Stimulated activated naive B cell treated with anti-CD40 and anti-IgM and Interleukin-4, amounts not matched to agents 10 μg/mL and 1 μg/mL and 100 μg/mL, for 72 hours (primary cell): Measurements from ENCODE around the gene NSMCE1.

ENCODE experiments used
- ATAC-seq, 2 donors: fragments of 150-1000 bp; cut with Tn5 transposase; replicated peaks; 2 replicates each; pipeline ENCODE4 v1.10.0; 2021; ENCODE audit warnings: moderate library complexity in 1 of 2
- DNase-seq: peaks from one replicate; pipeline ENCODE4 v3.0.0; 2021
- H3K27ac Mint-ChIP-seq: one replicate; pipeline ENCODE4 v1.8.0; 2022; ENCODE audit warnings: mild to moderate bottlenecking, mixed read lengths
- H3K27me3 Mint-ChIP-seq, 2 donors: one replicate each; pipeline ENCODE4 v1.8.0; 2022; ENCODE audit warnings: mixed read lengths in 2 of 2
- H3K36me3 Mint-ChIP-seq, 2 donors: one replicate each; pipeline ENCODE4 v1.8.0; 2022; ENCODE audit warnings: mixed read lengths in 2 of 2, mild to moderate bottlenecking in 1 of 2
- H3K4me1 Mint-ChIP-seq, 2 donors: one replicate each; pipeline ENCODE4 v1.8.0; 2022; ENCODE audit warnings: mixed read lengths in 2 of 2, mild to moderate bottlenecking in 1 of 2
- H3K4me3 Mint-ChIP-seq, 2 donors: one replicate each; pipeline ENCODE4 v1.8.0; 2022; ENCODE audit warnings: mild to moderate bottlenecking in 2 of 2, mixed read lengths in 2 of 2, moderate library complexity in 1 of 2
- H3K9me3 Mint-ChIP-seq, 2 donors: one replicate each; pipeline ENCODE4 v1.8.0; 2022; ENCODE audit warnings: mixed read lengths in 2 of 2, mild to moderate bottlenecking in 1 of 2

NSMCE1 gene

GRCh38 chr16:27197004-27197403 is 71.6 kb downstream of the NSMCE1 start:
- no peak overlapping the region for H3K27ac Mint-ChIP-seq

GRCh38 chr16:27195941-27196595 is 72.5 kb downstream of the NSMCE1 start:
- H3K4me3 Mint-ChIP-seq = no peak overlapping the region

More at GRCh38 chr16:27197004-27197403, 71.6 kb downstream of the NSMCE1 start:
- ATAC-seq = no peak
- Mint-ChIP-seq H3K9me3 (peaks cover 7 to 10% of the 10 kb centered on the region in 2 donors), H3K36me3 (peaks cover 6 to 8% of the 10 kb centered on the region in 2 donors), H3K27me3 (no peaks in the 10 kb centered on the region), H3K4me3 (no peak overlapping the region), H3K4me1 (peaks cover 30 to 48% of the 10 kb centered on the region in 2 donors)
- no peak for DNase-seq

GRCh38 chr16:27195076-27195741 is 73.4 kb downstream of the NSMCE1 start:
- Mint-ChIP-seq H3K4me1 (peaks cover 18 to 33% of the 10 kb centered on the region in 2 donors), H3K4me3 (no peak overlapping the region), H3K27me3 (no peaks in the 10 kb centered on the region), H3K9me3 (peaks cover 7 to 10% of the 10 kb centered on the region in 2 donors), H3K36me3 (peaks cover 6 to 8% of the 10 kb centered on the region in 2 donors), H3K27ac (no peak overlapping the region)
- ATAC-seq (no peak), DNase-seq (no peak)

More at GRCh38 chr16:27195941-27196595, 72.5 kb downstream of the NSMCE1 start:
- H3K36me3 Mint-ChIP-seq = peaks cover 6 to 8% of the 10 kb centered on the region in 2 donors
- peak overlapping the region; percentile 59 for H3K27ac Mint-ChIP-seq
- ATAC-seq (no peak), DNase-seq (no peak)
- H3K9me3 Mint-ChIP-seq = peaks cover 7 to 10% of the 10 kb centered on the region in 2 donors
- H3K27me3 Mint-ChIP-seq = no peaks in the 10 kb centered on the region
- peaks cover 26 to 41% of the 10 kb centered on the region in 2 donors for H3K4me1 Mint-ChIP-seq

GRCh38 chr16:27193300-27193990 is 75.1 kb downstream of the NSMCE1 start:
- Mint-ChIP-seq H3K27ac (no peak overlapping the region), H3K4me3 (no peak overlapping the region), H3K27me3 (peaks cover 0 to 5% of the 10 kb centered on the region in 2 donors), H3K9me3 (peaks cover 7 to 10% of the 10 kb centered on the region in 2 donors), H3K36me3 (peaks cover 6 to 8% of the 10 kb centered on the region in 2 donors), H3K4me1 (peaks cover 9 to 21% of the 10 kb centered on the region in 2 donors)
- DNase-seq (no peak), ATAC-seq (no peak)

GRCh38 chr16:27191352-27191924 is 77.1 kb downstream of the NSMCE1 start:
- ATAC-seq = no peak
- Mint-ChIP-seq H3K27ac (no peak overlapping the region), H3K4me3 (no peak overlapping the region), H3K4me1 (peaks cover 3 to 6% of the 10 kb centered on the region in 2 donors), H3K9me3 (peaks cover 7 to 9% of the 10 kb centered on the region in 2 donors), H3K27me3 (peaks cover 0 to 5% of the 10 kb centered on the region in 2 donors), H3K36me3 (peaks cover 6 to 8% of the 10 kb centered on the region in 2 donors)
- DNase-seq = no peak

GRCh38 chr16:27190316-27190871 is 78.2 kb downstream of the NSMCE1 start:
- no peak for DNase-seq
- Mint-ChIP-seq H3K27me3 (peaks cover 0 to 5% of the 10 kb centered on the region in 2 donors), H3K36me3 (peaks cover 3 to 5% of the 10 kb centered on the region in 2 donors), H3K9me3 (peaks cover 7% of the 10 kb centered on the region in 2 donors), H3K4me3 (no peak overlapping the region), H3K4me1 (peaks cover 3 to 6% of the 10 kb centered on the region in 2 donors), H3K27ac (no peak overlapping the region)
- ATAC-seq = no peak

- peaks cover under 1% of the 10 kb centered on the region in 2 donors for H3K9me3 Mint-ChIP-seq
- ATAC-seq (peak in 1 of 2 donors; percentile 16), DNase-seq (no peak)
- H3K27me3 Mint-ChIP-seq = peaks cover 0 to 5% of the 10 kb centered on the region in 2 donors
- H3K36me3 Mint-ChIP-seq = peaks cover under 1 to 2% of the 10 kb centered on the region in 2 donors
- peaks cover 3 to 6% of the 10 kb centered on the region in 2 donors for H3K4me1 Mint-ChIP-seq
- no peak overlapping the region for H3K4me3 Mint-ChIP-seq
- no peak overlapping the region for H3K27ac Mint-ChIP-seq
These were observed 79.1 kb downstream of the NSMCE1 start for GRCh38 chr16:27189335-27189972.

GRCh38 chr16:27188633-27189032 is 79.9 kb downstream of the NSMCE1 start:
- no peak overlapping the region for H3K27ac Mint-ChIP-seq
- DNase-seq (no peak), ATAC-seq (no peak)
- H3K4me3 Mint-ChIP-seq = no peak overlapping the region
- no peaks in the 10 kb centered on the region for H3K9me3 Mint-ChIP-seq
- peaks cover 0 to 5% of the 10 kb centered on the region in 2 donors for H3K27me3 Mint-ChIP-seq
- H3K36me3 Mint-ChIP-seq = no peaks in the 10 kb centered on the region
- peaks cover 3 to 6% of the 10 kb centered on the region in 2 donors for H3K4me1 Mint-ChIP-seq

- Mint-ChIP-seq H3K4me3 (no peak overlapping the region), H3K27ac (no peak overlapping the region), H3K27me3 (peaks cover 0 to 5% of the 10 kb centered on the region in 2 donors), H3K36me3 (no peaks in the 10 kb centered on the region), H3K9me3 (no peaks in the 10 kb centered on the region), H3K4me1 (peaks cover 5 to 6% of the 10 kb centered on the region in 2 donors)
- ATAC-seq (no peak), DNase-seq (no peak)
These were observed 82.8 kb downstream of the NSMCE1 start for GRCh38 chr16:27185776-27186130.

- no peaks in the 10 kb centered on the region for H3K9me3 Mint-ChIP-seq
- H3K27me3 Mint-ChIP-seq = no peaks in the 10 kb centered on the region
- H3K27ac Mint-ChIP-seq = no peak overlapping the region
These were observed 85.6 kb downstream of the NSMCE1 start for GRCh38 chr16:27182906-27183405.

GRCh38 chr16:27181019-27181790 is 87.4 kb downstream of the NSMCE1 start:
- Mint-ChIP-seq H3K9me3 (no peaks in the 10 kb centered on the region), H3K4me1 (peaks cover 16 to 29% of the 10 kb centered on the region in 2 donors), H3K27ac (no peak overlapping the region), H3K27me3 (no peaks in the 10 kb centered on the region), H3K4me3 (no peak overlapping the region), H3K36me3 (no peaks in the 10 kb centered on the region)
- ATAC-seq (no peak), DNase-seq (no peak)

More at GRCh38 chr16:27182906-27183405, 85.6 kb downstream of the NSMCE1 start:
- ATAC-seq (no peak), DNase-seq (no peak)
- H3K36me3 Mint-ChIP-seq = no peaks in the 10 kb centered on the region
- peaks cover 16 to 20% of the 10 kb centered on the region in 2 donors for H3K4me1 Mint-ChIP-seq
- no peak overlapping the region for H3K4me3 Mint-ChIP-seq

GRCh38 chr16:27179500-27180072 is 89.0 kb downstream of the NSMCE1 start:
- ATAC-seq (peak; percentile 96 to 98), DNase-seq (peak; percentile 75)
- no peaks in the 10 kb centered on the region for H3K36me3 Mint-ChIP-seq
- peaks cover 21 to 38% of the 10 kb centered on the region in 2 donors for H3K4me1 Mint-ChIP-seq
- peak overlapping the region; percentile 21 to 49 for H3K4me3 Mint-ChIP-seq
- no peaks in the 10 kb centered on the region for H3K27me3 Mint-ChIP-seq
- H3K27ac Mint-ChIP-seq = peak overlapping the region; percentile 1
- no peaks in the 10 kb centered on the region for H3K9me3 Mint-ChIP-seq
